ENCODE data around the gene SLCO1B1. TPM values are rescaled to one million over a fixed set of nuclear protein-coding genes. Genes with fewer than 3 reads are reported as not detected.
"Not testable (repeated sequence)": the region's sequence is repeated elsewhere in the genome, so short reads cannot be mapped to it uniquely, and the experiment has no call there.

The SLCO1B1 gene
- total RNA-seq, 1 donor = not detected

- no peak overlapping the region for H3K4me3 ChIP-seq (ENCODE audit: low read depth, low read length)
- TF ChIP-seq CTCF (IDR thresholded peaks at IDR 0.05; ENCODE audit: insufficient read depth, low read length) = no peak
- DNase-seq (ENCODE audit: low read depth) = no peak
Measured at GRCh38 chr12:21165048-21165447, 34.1 kb downstream of the SLCO1B1 start.

GRCh38 chr12:21169878-21170472 lies 39.0 kb downstream of the SLCO1B1 start:
- H3K4me3 ChIP-seq (ENCODE audit: low read depth, low read length) = no peak overlapping the region
- peak; percentile 56 for DNase-seq (ENCODE audit: low read depth)
- TF ChIP-seq CTCF (IDR thresholded peaks at IDR 0.05; ENCODE audit: insufficient read depth, low read length) = peak; percentile 77

GRCh38 chr12:21172079-21172478 lies 41.1 kb downstream of the SLCO1B1 start:
- H3K4me3 ChIP-seq (ENCODE audit: low read depth, low read length) = no peak overlapping the region
- DNase-seq (ENCODE audit: low read depth) = no peak

GRCh38 chr12:21183721-21184275 lies 52.8 kb downstream of the SLCO1B1 start:
- no peak for DNase-seq (ENCODE audit: low read depth)
- H3K4me3 ChIP-seq (ENCODE audit: low read depth, low read length) = no peak overlapping the region
- TF ChIP-seq CTCF (IDR thresholded peaks at IDR 0.05; ENCODE audit: insufficient read depth, low read length) = no peak

More at GRCh38 chr12:21172079-21172478, 41.1 kb downstream of the SLCO1B1 start:
- no peak for TF ChIP-seq CTCF (IDR thresholded peaks at IDR 0.05; ENCODE audit: insufficient read depth, low read length)

GRCh38 chr12:21190016-21190415 lies 59.0 kb downstream of the SLCO1B1 start:
- DNase-seq (ENCODE audit: low read depth) = no peak
- H3K4me3 ChIP-seq (ENCODE audit: low read depth, low read length) = no peak overlapping the region
- no peak for TF ChIP-seq CTCF (IDR thresholded peaks at IDR 0.05; ENCODE audit: insufficient read depth, low read length)

GRCh38 chr12:21214433-21214832 lies 83.4 kb downstream of the SLCO1B1 start:
- H3K4me3 ChIP-seq (ENCODE audit: low read depth, low read length); DNase-seq (ENCODE audit: low read depth): not testable (repeated sequence)

GRCh38 chr12:21219206-21219605 lies 88.2 kb downstream of the SLCO1B1 start:
- TF ChIP-seq CTCF (IDR thresholded peaks at IDR 0.05; ENCODE audit: insufficient read depth, low read length) = no peak
- H3K4me3 ChIP-seq (ENCODE audit: low read depth, low read length) = no peak overlapping the region
- no peak for DNase-seq (ENCODE audit: low read depth)
